HG02610 (cell line): ENCODE data around the gene SPACA1.
A peak's percentile ranks its signal among the peaks of the same experiment; 100 is the strongest.
"Not testable (repeated sequence)": the region's sequence is repeated elsewhere in the genome, so short reads cannot be mapped to it uniquely, and the experiment has no call there.

ENCODE experiments used
- ATAC-seq: cut with Tn5 transposase; IDR thresholded peaks from one replicate; pipeline ENCODE4 v1.9.1; 2021; ENCODE audit warnings: mild to moderate bottlenecking, moderate library complexity; ENCODE audit not compliant: unreplicated experiment

SPACA1 gene, protein sequence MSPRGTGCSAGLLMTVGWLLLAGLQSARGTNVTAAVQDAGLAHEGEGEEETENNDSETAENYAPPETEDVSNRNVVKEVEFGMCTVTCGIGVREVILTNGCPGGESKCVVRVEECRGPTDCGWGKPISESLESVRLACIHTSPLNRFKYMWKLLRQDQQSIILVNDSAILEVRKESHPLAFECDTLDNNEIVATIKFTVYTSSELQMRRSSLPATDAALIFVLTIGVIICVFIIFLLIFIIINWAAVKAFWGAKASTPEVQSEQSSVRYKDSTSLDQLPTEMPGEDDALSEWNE

DNA sequence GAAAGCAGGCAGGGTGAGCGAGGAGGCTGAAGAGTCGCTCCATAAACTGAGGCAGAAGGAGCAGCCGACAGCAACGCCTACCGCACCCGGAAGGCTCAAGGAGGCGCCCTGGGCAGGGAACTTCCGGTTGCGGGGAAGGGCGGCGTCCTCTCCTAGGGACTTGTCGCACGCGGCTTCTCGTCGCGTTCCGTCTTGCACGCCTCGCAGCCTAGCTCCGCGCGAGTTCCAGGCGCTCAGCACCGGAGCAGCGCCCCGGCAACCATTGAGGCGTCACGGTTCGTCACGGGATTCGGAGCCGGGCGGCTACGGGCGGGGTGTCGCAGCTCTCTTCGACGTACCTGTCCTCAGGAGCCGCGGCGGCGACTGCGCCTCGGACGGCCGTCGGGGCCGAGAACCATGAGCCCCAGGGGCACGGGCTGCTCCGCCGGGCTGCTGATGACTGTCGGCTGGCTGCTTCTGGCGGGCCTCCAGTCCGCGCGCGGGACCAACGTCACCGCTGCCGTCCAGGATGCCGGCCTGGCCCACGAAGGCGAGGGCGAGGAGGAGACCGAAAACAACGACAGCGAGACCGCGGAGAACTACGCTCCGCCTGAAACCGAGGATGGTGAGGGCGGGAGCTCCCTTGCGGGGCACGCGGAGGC lies at the start of gene SPACA1:
Gene SPACA1 (plus strand): TSS at position 332 of the 641 bp plus-strand sequence. CDS start 65 bp downstream, at position 397.
- ATAC-seq: no peak

GRCh38 chr6:88000713-88001112 lies 46.9 kb upstream of the SPACA1 start:
- no peak for ATAC-seq

GRCh38 chr6:88001279-88001678 lies 46.4 kb upstream of the SPACA1 start:
- not testable (repeated sequence) for ATAC-seq

DNA sequence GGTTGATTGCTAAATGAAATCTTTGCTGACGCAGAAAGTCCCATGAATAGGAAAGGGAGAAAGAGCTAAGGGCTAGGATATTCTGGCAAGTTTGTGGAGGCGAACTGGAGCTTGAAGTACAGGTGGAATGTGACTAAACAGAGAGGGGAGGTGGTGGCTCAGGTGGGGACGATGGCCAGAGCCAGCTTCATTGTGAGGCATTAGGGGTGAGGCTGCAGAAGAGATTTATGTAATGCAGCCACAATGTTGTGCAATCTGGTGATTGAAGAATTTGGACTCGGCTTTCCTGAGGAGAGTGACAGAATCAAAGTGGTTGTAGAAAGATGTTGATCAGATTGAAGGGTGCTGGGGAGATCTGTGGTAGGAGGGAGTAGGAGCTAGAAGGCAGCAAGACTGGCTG lies 42.9 kb upstream of the SPACA1 start:
- ATAC-seq: no peak

- no peak for ATAC-seq
Observed at GRCh38 chr6:88006557-88006956, 41.1 kb upstream of the SPACA1 start.

DNA sequence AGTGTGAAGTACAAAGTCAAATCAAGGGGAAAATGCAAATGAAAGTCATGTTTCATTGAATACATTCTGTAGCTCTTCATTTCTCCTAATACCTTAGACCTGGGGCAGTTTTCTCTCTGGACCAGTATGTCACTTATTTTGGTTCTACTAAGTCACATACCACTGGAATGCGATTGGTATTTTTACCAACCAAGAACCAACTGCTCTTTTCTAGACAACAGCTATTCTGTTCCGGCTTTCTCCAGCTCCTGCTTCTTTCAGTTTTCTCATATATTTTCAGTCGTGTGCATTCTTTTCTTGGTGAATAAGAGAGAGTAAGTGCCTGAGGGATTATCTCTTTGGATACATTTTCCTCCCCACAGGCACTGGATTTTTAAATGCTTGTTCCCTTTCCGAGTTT lies 39.2 kb upstream of the SPACA1 start:
- no peak for ATAC-seq

DNA sequence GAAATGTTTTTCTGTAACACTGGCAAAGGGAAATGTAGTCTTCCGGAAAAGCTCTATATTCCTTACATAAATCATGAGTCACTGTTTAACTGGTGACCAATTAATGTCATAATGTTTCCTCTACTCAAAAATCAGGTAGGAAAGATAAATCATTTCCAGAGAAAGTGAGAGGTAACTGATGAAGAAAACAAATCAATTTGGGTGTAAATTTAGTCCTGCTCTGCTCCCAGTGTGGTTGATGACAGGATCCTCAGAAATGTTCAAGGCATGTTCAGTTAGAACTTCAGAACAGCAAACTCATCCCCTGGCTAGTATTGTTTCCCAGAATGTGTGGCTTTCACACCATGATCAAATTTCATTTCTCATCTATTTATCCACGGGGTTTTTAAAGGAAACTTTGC lies 38.8 kb upstream of the SPACA1 start:
- no peak for ATAC-seq

DNA sequence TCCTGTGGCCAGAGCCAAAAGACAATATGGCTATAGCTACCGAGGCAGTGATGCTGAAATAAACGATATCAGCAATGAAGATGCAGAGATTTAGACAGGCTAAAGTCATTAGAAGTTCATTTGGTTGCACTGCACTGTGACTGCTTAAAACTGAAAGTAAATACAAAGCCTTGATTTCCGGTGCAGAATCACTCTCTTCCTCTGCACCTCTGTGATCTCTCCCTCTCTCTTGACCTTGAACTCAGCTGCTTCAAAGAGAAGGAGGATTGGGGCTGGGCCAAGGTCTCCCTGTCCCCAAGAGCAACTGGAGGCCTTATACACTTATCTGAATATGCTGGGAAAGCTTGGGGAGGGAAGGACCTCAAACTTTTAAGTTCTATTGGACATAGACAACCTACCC lies 34.6 kb upstream of the SPACA1 start:
- peak; percentile 73 for ATAC-seq

- no peak for ATAC-seq
Observed at GRCh38 chr6:88013554-88013953, 34.1 kb upstream of the SPACA1 start.

- ATAC-seq: no peak
Observed at GRCh38 chr6:88020439-88020838, 27.2 kb upstream of the SPACA1 start.

DNA sequence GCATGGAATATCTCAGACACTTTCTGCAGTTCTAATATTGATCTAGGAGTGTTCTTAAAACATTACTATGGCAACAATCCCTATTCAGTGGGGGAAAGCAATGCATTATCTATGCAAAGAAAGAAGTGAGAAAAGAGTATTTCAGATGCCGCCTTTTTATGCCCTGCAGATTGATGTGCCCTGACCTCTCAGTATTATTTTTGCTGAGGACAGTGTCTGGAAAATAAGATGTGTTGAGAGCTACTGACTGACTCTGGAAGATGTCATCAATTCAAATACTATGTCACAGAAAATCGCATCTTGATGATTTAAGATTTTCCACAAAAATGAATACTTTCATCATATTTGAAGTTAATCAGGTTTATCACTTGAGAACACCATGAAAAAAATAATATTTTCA lies 22.9 kb upstream of the SPACA1 start:
- ATAC-seq: no peak

DNA sequence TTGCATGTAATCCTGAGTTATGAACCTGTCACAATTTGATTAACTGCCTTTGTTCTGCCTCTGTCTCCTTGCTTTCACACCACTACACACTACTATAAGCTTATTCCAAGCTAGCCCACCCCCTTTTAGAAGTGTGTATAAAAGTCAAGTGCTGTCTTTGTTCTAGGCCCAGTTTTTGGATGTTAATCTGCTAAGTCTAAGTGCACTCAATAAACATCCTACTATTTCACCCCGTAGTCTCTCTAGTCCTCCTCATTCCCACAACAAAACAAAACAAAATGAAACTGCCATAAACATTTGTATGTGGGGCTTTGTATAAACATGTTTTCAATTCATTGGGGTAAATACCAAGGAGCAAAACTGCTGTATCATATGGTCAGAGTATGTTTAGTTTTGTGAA lies 16.1 kb upstream of the SPACA1 start:
- ATAC-seq: no peak

DNA sequence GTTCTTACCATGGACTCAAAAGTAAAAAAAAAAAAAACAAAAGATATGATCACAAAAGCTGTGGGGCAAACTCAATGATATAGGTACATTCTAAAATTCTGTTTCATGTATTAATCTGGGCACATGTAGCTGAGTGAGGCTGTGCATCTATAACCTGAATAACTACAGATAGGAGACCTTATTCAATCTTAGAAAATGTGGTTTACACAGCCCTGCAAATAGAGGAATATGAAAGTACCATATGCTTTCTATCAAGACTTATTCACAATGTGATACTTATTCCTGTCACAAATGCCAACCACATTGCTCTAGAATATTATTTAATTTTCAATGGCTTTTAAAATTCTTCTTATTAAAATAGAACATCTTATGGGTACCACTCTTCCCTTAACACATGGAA lies 3.1 kb upstream of the SPACA1 start:
- ATAC-seq: no peak

GRCh38 chr6:88045521-88046136 lies 2.0 kb upstream of the SPACA1 start:
- no peak for ATAC-seq

DNA sequence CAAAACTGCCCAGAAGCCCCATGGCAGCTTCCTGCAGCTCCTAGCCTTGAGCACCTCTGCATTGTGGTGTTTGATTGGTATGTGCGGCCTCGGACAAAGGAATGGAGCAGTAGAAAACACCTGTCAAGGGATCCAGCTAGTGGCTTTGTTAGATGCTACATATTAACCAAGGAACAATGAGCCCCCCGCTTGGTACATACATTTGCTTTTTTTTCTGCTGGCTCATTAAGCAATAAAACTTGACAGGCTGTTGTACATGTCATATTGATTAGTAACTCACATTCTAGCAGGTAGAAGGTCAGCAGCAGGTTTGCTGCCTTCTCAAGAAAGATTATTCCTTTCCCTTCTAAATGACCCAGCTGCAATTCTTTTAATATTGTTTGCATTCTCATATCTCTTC lies 937 bp downstream of the SPACA1 start:
- no peak for ATAC-seq

- ATAC-seq: no peak
Observed at GRCh38 chr6:88050140-88050818, 2.6 kb downstream of the SPACA1 start.

- no peak for ATAC-seq
Observed at GRCh38 chr6:88059191-88059590, 11.6 kb downstream of the SPACA1 start.

DNA sequence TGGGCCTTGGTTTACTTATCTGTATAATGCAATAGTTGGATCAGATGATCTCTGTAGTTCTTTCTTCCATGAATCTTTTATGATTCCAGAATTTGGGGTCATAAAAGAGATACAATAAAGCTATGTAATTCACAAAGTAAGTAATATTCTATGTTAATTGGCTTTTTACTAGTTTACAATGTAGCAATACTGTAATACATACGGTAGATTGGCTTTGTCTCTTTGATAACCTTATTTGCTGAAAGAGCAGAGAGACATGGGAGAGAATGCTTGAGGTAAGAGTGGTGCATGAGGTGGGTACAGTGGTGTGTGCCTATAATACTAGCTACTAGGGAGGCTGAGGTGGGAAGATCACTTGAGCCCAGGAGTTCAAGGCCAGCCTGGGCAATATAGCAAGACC lies 14.7 kb downstream of the SPACA1 start:
- ATAC-seq: no peak

GRCh38 chr6:88072462-88072861 lies 24.8 kb downstream of the SPACA1 start:
- ATAC-seq: no peak

- no peak for ATAC-seq
Observed at GRCh38 chr6:88074791-88075190, 27.1 kb downstream of the SPACA1 start.

- ATAC-seq: no peak
Observed at GRCh38 chr6:88077305-88077704, 29.7 kb downstream of the SPACA1 start.

DNA sequence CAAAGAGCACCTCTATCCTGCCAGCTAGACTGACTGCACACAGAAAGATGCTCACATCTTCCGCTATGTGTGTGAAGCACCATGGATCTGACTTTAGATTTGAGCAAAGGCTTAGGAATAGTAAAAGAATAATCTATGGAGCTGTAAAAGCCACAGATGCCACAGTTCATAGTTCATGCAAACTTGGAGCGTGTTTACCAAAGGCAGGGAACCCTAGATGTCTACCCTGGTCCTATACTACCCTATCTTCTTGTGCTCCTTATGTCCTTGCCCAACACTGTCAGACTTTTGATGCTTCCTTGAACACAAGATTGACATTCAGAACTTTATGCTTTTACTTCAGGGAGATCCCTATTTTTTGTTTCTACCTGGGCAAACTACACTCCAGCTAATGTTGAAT lies 39.2 kb downstream of the SPACA1 start:
- no peak for ATAC-seq
